Stimulated activated CD8-positive, alpha-beta memory T cell treated with anti-CD3 and anti-CD28 coated beads, Interleukin-2, amount 100 ng/mL, for 1 hour (primary cell): ENCODE results near the gene UBE2K.
"Not testable (repeated sequence)": the region's sequence is repeated elsewhere in the genome, so short reads cannot be mapped to it uniquely, and the experiment has no call there.

Source experiments
- DNase-seq, 2 donors: peaks; one replicate each; pipeline ENCODE4 v3.0.0-alpha.2; 2020; ENCODE audit warnings: low read depth in 2 of 2

UBE2K gene

GRCh38 chr4:39792976-39793375 is 95.0 kb downstream of the UBE2K start:
- DNase-seq = not testable (repeated sequence)

- DNase-seq = no peak
These were observed 104.1 kb downstream of the UBE2K start for GRCh38 chr4:39802005-39802404.

- no peak for DNase-seq
These were observed 110.4 kb downstream of the UBE2K start for GRCh38 chr4:39808231-39808749.

- DNase-seq = no peak
These were observed 114.6 kb downstream of the UBE2K start for GRCh38 chr4:39812500-39812899.

- not testable (repeated sequence) for DNase-seq
These were observed 115.1 kb downstream of the UBE2K start for GRCh38 chr4:39813033-39813432.

- not testable (repeated sequence) for DNase-seq
These were observed 115.8 kb downstream of the UBE2K start for GRCh38 chr4:39813761-39814160.

GRCh38 chr4:39814403-39815185 is 116.7 kb downstream of the UBE2K start:
- no peak for DNase-seq

GRCh38 chr4:39818646-39819045 is 120.7 kb downstream of the UBE2K start:
- DNase-seq = no peak

- DNase-seq = no peak
These were observed 122.2 kb downstream of the UBE2K start for GRCh38 chr4:39820186-39820585.

GRCh38 chr4:39821951-39822350 is 124.0 kb downstream of the UBE2K start:
- no peak for DNase-seq

GRCh38 chr4:39822662-39823061 is 124.7 kb downstream of the UBE2K start:
- no peak for DNase-seq

- no peak for DNase-seq
These were observed 125.3 kb downstream of the UBE2K start for GRCh38 chr4:39823191-39823590.

GRCh38 chr4:39825090-39825489 is 127.2 kb downstream of the UBE2K start:
- DNase-seq = no peak

- no peak for DNase-seq
These were observed 127.8 kb downstream of the UBE2K start for GRCh38 chr4:39825741-39826231.
